Naive B cell (primary cell): Measurements from ENCODE around the gene SPATA31C1. TPM values are rescaled to one million over a fixed set of nuclear protein-coding genes. Genes with fewer than 3 reads are reported as not detected.
A peak's percentile ranks its signal among the peaks of the same experiment; 100 is the strongest.
"Not testable (repeated sequence)": the region's sequence is repeated elsewhere in the genome, so short reads cannot be mapped to it uniquely, and the experiment has no call there.

ENCODE experiments used
- ATAC-seq, 2 donors: fragments of 150-1000 bp; cut with Tn5 transposase; 2 replicates each; pipeline ENCODE4 v1.10.0; 2021; ENCODE audit warnings: low read depth in 2 of 2, mild to moderate bottlenecking in 2 of 2, moderate library complexity in 2 of 2
- DNase-seq: peaks from one replicate; pipeline ENCODE4 v3.0.0; 2022
- H3K27ac Mint-ChIP-seq, 6 donors: one replicate each; pipeline ENCODE4 v1.8.0; 2020 to 2022; ENCODE audit warnings: mild to moderate bottlenecking in 6 of 6, mixed read lengths in 6 of 6, moderate library complexity in 5 of 6, inconsistent platforms in 2 of 6
- H3K27me3 Mint-ChIP-seq, 3 donors: one replicate each; pipeline ENCODE4 v1.8.0; 2021 to 2022; ENCODE audit warnings: mixed read lengths in 3 of 3, mild to moderate bottlenecking in 1 of 3
- H3K36me3 Mint-ChIP-seq, 2 donors: one replicate each; pipeline ENCODE4 v1.8.0; 2020 to 2022; ENCODE audit warnings: mixed read lengths in 2 of 2, inconsistent platforms in 1 of 2, mild to moderate bottlenecking in 1 of 2
- H3K4me1 Mint-ChIP-seq, 3 donors: one replicate each; pipeline ENCODE4 v1.8.0; 2020 to 2022; ENCODE audit warnings: mixed read lengths in 3 of 3, inconsistent platforms in 1 of 3, mild to moderate bottlenecking in 1 of 3, moderate library complexity in 1 of 3
- H3K4me3 Mint-ChIP-seq, 8 donors: one replicate each; pipeline ENCODE4 v1.8.0; 2020 to 2022; ENCODE audit warnings: mild to moderate bottlenecking in 8 of 8, mixed read lengths in 8 of 8, moderate library complexity in 8 of 8, inconsistent platforms in 2 of 8
- H3K9me3 Mint-ChIP-seq, 7 donors: one replicate each; pipeline ENCODE4 v1.8.0; 2020 to 2022; ENCODE audit warnings: mixed read lengths in 7 of 7, mild to moderate bottlenecking in 5 of 7, inconsistent platforms in 2 of 7, moderate library complexity in 1 of 7
- polyA plus RNA-seq, 6 donors: library from polyadenylated mRNA; unstranded; fragments of 300-500 nt; fragmentation: Illumina TruSeq; gene quantifications; one replicate each; pipeline ENCODE4 v1.2.3, GENCODE V29; 2021; ENCODE audit warnings: low read depth in 6 of 6

The SPATA31C1 gene
- polyA plus RNA-seq, 6 donors from 2014 or later, result not detected

DNA sequence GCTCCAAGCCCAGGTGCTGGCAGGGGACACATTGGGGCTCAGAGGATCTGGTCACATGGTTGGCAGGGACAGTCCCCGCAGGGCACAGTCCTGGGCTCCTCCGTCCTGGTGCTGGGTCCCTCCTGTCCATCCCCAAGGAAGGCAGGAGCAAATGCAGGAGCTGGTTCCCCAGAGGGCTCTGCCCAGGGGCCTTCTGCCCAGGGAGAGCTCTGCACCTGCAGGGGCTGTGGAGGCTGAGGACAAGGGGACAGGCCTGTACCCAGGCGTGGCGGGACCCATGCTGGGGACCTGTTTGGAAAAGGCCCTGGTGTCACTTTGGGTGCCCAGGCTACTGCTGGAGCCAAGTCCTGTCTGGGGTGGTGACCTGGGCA is 27.9 kb upstream of the SPATA31C1 start:
- H3K4me3 Mint-ChIP-seq, result no peak overlapping the region
- DNase-seq, result no peak
- H3K36me3 Mint-ChIP-seq, result no peaks in the 10 kb centered on the region
- peaks cover 0 to 12% (median 2%) of the 10 kb centered on the region in 3 donors for H3K27me3 Mint-ChIP-seq
- H3K4me1 Mint-ChIP-seq, result peaks cover 0 to 4% (median 0%) of the 10 kb centered on the region in 3 donors
- no peak for ATAC-seq
- no peak overlapping the region for H3K27ac Mint-ChIP-seq
- peaks cover 0 to 9% (median 0%) of the 10 kb centered on the region in 7 donors for H3K9me3 Mint-ChIP-seq

DNA sequence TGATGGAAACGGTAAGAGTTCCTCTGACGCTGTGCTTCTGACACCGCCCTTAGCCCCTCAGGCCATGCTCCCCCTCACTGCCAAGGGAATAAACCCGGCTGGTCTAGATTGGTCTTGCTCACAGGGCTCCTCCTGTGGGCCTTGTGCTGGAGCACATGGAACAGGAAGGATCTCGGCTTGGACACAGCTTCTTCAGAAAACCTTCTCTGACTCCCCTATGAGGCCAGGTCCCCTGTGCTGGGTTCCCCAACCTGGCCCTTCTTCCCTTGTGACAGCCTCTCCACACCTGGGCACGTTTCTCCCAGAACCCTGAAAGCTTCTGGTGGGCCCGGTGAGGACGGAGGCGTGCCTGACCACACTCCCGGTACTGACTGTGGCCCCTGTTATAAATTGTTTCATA is 26.9 kb upstream of the SPATA31C1 start:
- no peaks in the 10 kb centered on the region for H3K36me3 Mint-ChIP-seq
- DNase-seq, result no peak
- H3K27ac Mint-ChIP-seq, result no peak overlapping the region
- ATAC-seq, result no peak
- peaks cover 0 to 11% (median 2%) of the 10 kb centered on the region in 7 donors for H3K9me3 Mint-ChIP-seq
- H3K4me1 Mint-ChIP-seq, result peaks cover 0 to 4% (median 0%) of the 10 kb centered on the region in 3 donors
- peaks cover 0 to 17% (median 3%) of the 10 kb centered on the region in 3 donors for H3K27me3 Mint-ChIP-seq
- H3K4me3 Mint-ChIP-seq, result no peak overlapping the region

DNA sequence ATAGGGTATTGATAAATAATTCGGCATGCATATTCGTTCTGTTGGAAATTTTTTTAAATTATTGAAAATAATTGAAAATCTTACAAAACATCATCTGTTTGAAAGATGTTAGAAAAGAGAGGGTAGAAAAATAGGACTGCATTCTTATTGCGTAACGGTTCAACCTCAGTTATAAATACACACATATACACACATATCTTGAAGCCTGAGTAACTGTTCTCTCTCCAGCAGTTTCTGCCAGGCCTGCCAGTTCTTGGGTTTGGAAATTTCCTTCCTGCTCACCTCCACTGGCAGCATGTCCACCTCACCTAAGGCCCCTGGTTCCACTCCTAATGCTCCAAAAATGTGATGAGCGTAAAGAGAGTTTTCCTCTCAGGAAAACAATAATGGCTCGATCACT is 26.0 kb upstream of the SPATA31C1 start:
- Mint-ChIP-seq H3K4me3 (no peak overlapping the region), H3K27me3 (peaks cover 0 to 22% (median 3%) of the 10 kb centered on the region in 3 donors), H3K9me3 (peaks cover 0 to 16% (median 2%) of the 10 kb centered on the region in 7 donors), H3K36me3 (no peaks in the 10 kb centered on the region), H3K4me1 (peaks cover 0 to 4% (median 0%) of the 10 kb centered on the region in 3 donors), H3K27ac (no peak overlapping the region)
- DNase-seq (no peak), ATAC-seq (no peak)

DNA sequence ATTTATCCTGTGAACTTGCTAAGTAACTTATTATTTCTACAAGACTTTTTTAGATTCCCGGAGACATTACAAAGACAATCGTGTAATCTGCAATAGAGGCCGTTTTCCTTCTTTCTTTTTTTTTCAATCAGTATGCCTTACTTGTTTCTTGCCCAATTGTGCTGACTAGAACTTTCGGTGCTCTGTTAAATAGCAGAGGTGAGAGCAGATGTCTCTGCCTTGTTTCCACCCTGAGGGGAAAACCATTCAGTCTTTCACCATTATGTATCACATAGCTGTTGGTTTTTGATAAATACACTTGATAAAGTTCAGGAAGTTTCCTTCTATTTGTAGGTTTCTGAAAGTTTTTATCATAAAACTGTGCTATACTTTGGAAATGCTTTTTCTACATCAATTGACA is 24.8 kb upstream of the SPATA31C1 start:
- ATAC-seq, result no peak
- H3K27me3 Mint-ChIP-seq, result peaks cover 0 to 27% (median 7%) of the 10 kb centered on the region in 3 donors
- H3K9me3 Mint-ChIP-seq, result peaks cover 2 to 27% (median 4%) of the 10 kb centered on the region in 7 donors
- peaks cover 0 to 2% (median 0%) of the 10 kb centered on the region in 3 donors for H3K4me1 Mint-ChIP-seq
- H3K27ac Mint-ChIP-seq, result no peak overlapping the region
- H3K36me3 Mint-ChIP-seq, result no peaks in the 10 kb centered on the region
- no peak for DNase-seq
- H3K4me3 Mint-ChIP-seq, result no peak overlapping the region

DNA sequence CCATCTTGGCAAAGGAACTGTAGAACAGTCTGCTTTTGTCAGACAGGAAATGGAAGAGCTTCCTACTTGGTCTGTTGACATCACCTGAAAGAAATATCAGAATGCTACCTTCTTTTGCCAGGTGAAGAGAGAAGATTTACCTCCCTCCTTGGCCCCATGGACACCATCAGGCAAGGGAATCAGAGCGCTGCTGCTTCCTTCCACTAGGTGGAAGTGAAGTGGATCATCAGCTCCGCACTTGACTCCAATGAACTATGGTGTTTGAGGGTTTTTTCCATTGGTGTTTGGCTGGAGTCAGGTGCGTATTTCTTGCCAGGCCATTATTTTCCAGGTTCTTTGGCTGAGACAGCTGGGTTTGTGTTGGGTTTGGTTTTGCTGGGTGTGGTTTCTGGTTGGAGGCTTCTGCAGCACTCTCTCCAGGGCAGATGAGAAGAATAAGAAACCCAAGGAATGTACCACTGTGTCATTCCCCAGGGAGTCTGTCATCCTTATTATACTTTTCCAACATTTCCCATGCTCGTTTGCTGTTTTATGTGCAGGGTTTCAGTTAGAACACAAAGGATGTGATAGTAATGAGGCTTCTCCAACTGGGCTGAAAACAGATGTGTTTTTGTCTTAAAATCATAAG is 22.6 kb upstream of the SPATA31C1 start:
- Mint-ChIP-seq H3K27ac (no peak overlapping the region), H3K4me1 (no peaks in the 10 kb centered on the region), H3K9me3 (peaks cover 2 to 36% (median 9%) of the 10 kb centered on the region in 7 donors), H3K36me3 (no peaks in the 10 kb centered on the region), H3K4me3 (no peak overlapping the region), H3K27me3 (peaks cover 0 to 29% (median 13%) of the 10 kb centered on the region in 3 donors)
- ATAC-seq (no peak), DNase-seq (no peak)

DNA sequence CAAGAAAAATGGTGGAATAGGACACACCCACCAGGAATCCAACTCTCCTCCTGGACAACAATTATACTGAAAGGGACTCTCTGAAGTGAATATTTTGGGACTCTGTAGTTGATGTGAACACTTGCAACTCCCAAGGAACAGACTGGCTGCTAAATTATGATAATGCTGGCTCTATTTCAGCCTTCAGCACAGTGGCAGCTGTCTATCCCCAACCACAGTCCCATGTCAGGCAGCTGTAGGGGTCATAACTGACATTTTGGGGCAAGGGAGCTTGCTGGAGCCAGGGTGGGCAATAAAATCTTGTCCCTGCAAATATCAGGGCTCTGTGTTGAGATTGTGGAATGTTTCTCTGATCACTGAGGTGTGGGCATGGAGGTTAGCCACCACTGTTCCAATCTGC is 20.9 kb upstream of the SPATA31C1 start:
- no peak overlapping the region for H3K27ac Mint-ChIP-seq

DNA sequence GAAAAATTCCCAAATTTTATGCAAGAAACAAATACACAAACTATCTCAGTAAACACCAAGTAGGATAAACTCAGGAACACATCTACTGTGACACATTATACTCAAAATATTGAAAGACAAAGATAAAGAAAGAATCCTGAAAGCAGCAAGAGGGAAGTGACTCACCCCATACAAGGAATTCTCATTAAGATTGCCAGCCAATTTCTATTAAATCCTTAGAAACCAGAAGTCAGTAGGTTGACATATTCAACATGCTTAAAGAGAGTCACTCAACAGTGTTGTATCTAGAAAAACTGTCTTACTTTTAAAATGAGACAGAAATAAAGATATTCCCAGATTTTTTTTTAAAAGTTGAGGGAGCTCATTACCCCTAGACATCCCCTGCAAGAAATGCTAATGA is 19.6 kb upstream of the SPATA31C1 start:
- H3K27me3 Mint-ChIP-seq, result peaks cover 0 to 29% (median 13%) of the 10 kb centered on the region in 3 donors
- H3K4me1 Mint-ChIP-seq, result no peaks in the 10 kb centered on the region
- peaks cover 8 to 54% (median 17%) of the 10 kb centered on the region in 7 donors for H3K9me3 Mint-ChIP-seq
- ATAC-seq, result no peak
- peaks cover 0 to 13% of the 10 kb centered on the region in 2 donors for H3K36me3 Mint-ChIP-seq
- H3K4me3 Mint-ChIP-seq, result no peak overlapping the region
- no peak for DNase-seq
- H3K27ac Mint-ChIP-seq, result no peak overlapping the region

More for the DNA sequence above, 20.9 kb upstream of the SPATA31C1 start:
- peaks cover 6 to 45% (median 15%) of the 10 kb centered on the region in 7 donors for H3K9me3 Mint-ChIP-seq
- DNase-seq, result no peak
- H3K36me3 Mint-ChIP-seq, result peaks cover 0 to 9% of the 10 kb centered on the region in 2 donors
- H3K4me1 Mint-ChIP-seq, result no peaks in the 10 kb centered on the region
- H3K4me3 Mint-ChIP-seq, result no peak overlapping the region
- ATAC-seq, result no peak
- peaks cover 0 to 29% (median 13%) of the 10 kb centered on the region in 3 donors for H3K27me3 Mint-ChIP-seq

DNA sequence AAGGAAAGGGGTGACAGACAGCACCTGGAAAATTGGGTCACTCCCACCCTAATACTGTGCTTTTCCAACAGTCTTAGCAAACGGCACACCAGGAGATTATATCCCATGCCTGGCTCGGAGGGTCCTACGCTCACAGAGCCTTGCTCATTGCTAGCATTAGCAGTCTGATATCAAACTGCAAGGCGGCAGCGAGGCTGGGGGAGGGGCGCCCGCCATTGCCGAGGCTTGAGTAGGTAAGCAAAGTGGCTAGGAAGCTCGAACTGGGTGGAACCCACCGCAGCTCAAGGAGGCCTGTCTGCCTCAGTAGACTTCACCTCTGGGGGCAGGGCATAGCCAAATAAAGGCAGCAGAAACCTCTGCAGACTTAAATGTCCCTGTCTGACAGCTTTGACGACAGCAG is 15.4 kb upstream of the SPATA31C1 start:
- not testable (repeated sequence) for H3K4me3 Mint-ChIP-seq, H3K4me1 Mint-ChIP-seq, H3K27ac Mint-ChIP-seq, ATAC-seq, DNase-seq
- H3K9me3 Mint-ChIP-seq, result peaks cover 16 to 50% (median 28%) of the 10 kb centered on the region in 7 donors
- peaks cover 0 to 13% of the 10 kb centered on the region in 2 donors for H3K36me3 Mint-ChIP-seq
- peaks cover 0 to 19% (median 10%) of the 10 kb centered on the region in 3 donors for H3K27me3 Mint-ChIP-seq

DNA sequence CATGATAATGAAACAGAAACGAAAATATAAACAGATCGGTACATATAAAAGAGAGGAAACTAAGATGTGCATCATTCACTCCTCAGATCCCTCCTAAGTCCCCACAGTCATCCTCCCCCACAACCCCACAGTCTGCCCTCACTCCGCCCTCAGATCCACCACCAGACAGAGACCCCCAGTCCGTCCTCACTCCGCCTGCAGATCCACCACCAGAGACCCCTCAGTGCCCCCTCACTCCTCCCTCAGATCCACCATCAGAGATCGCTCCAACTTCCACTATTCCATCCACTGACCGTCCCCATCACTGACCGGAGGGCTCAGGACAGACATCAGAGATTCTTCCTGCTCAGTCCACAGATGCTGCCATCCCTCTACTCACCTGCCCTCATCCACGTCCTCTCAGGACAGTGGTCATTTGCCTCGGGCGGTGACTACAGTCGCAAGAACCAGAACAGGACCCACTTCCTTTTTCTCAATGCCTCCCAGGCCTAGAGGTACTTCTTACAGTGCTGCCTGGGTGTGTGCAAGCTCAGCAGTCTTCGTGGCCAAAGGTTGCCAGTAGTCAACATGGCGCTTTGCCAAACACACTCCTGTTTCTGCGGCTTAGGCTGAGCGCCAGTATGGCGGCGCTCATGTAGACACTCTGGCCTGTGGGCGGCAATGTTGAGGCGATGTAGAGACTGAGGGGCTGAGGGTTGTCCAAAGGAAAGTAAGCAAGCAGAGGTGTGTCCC is 8.3 kb upstream of the SPATA31C1 start:
- H3K27ac Mint-ChIP-seq, result no peak overlapping the region

DNA sequence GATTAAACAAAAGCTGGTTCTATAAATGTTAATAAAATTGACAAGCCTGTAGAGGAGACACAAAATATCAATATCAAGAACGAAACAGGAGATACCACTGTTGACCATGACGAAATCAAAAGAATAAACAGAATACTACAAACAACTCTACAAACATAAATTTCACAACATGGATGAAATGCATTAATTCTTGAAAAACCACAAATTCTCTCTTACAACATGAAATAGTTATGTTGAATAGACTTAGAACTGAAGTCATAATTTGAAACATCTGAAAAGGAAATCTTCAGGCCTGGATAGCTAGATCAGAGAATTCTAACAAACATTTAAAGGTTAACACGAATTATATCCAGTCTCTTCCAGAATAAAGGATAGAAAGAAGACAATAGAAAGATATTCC is 6.9 kb upstream of the SPATA31C1 start:
- H3K4me1 Mint-ChIP-seq, result no peaks in the 10 kb centered on the region
- H3K27ac Mint-ChIP-seq, result no peak overlapping the region
- DNase-seq (no peak), ATAC-seq (no peak)
- H3K4me3 Mint-ChIP-seq, result no peak overlapping the region
- no peaks in the 10 kb centered on the region for H3K36me3 Mint-ChIP-seq
- H3K9me3 Mint-ChIP-seq, result peaks cover 3 to 13% (median 7%) of the 10 kb centered on the region in 7 donors
- peaks cover 0 to 7% (median 7%) of the 10 kb centered on the region in 3 donors for H3K27me3 Mint-ChIP-seq

More for the DNA sequence above, 8.3 kb upstream of the SPATA31C1 start:
- DNase-seq, result no peak
- H3K27me3 Mint-ChIP-seq, result peaks cover 0 to 13% (median 7%) of the 10 kb centered on the region in 3 donors
- peak; percentile 49 to 58 for ATAC-seq
- H3K4me1 Mint-ChIP-seq, result no peaks in the 10 kb centered on the region
- peaks cover 8 to 13% (median 10%) of the 10 kb centered on the region in 7 donors for H3K9me3 Mint-ChIP-seq
- H3K4me3 Mint-ChIP-seq, result no peak overlapping the region
- no peaks in the 10 kb centered on the region for H3K36me3 Mint-ChIP-seq

DNA sequence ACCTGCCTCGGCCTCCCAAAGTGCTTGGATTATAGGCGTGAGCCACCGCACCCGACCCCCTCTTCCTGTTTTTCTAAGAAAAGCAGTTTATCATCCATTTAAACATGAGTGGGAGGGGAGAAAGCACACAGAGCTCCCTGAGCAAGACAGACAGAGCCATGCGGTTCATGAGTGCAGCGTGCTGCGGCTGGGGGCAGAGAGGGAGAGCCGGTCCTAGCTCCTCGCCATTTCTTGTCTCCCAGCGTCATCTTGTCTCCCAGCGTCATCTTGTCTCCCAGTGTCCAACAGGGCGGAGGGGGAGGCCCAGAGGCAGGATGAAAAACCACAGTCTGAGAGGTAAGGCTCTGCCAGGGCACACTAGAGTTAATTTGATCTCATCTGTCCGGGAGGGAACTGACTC is 1.3 kb downstream of the SPATA31C1 start:
- not testable (repeated sequence) for ATAC-seq, H3K4me1 Mint-ChIP-seq, DNase-seq

DNA sequence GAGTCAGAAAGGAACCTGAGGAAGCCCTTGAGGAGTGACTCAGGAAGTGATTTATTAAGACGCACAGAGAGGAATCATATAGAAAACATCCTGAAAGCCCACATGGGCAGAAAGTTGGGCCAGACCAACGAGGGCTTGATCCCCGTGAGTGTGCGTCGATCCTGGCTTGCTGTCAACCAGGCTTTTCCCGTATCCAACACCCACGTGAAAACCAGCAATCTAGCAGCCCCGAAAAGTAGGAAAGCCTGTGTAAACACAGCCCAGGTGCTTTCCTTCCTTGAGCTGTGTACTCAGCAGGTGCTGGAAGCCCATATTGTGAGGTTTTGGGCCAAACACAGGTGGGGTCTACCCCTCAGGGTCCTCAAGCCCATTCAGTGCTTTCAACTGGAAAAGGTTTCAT is 3.8 kb downstream of the SPATA31C1 start:
- ATAC-seq, H3K27ac Mint-ChIP-seq, DNase-seq, H3K4me3 Mint-ChIP-seq, H3K36me3 Mint-ChIP-seq, H3K9me3 Mint-ChIP-seq, H3K4me1 Mint-ChIP-seq, H3K27me3 Mint-ChIP-seq: not testable (repeated sequence)

More for the DNA sequence above, 1.3 kb downstream of the SPATA31C1 start:
- not testable (repeated sequence) for H3K27ac Mint-ChIP-seq, H3K36me3 Mint-ChIP-seq, H3K27me3 Mint-ChIP-seq, H3K4me3 Mint-ChIP-seq, H3K9me3 Mint-ChIP-seq

DNA sequence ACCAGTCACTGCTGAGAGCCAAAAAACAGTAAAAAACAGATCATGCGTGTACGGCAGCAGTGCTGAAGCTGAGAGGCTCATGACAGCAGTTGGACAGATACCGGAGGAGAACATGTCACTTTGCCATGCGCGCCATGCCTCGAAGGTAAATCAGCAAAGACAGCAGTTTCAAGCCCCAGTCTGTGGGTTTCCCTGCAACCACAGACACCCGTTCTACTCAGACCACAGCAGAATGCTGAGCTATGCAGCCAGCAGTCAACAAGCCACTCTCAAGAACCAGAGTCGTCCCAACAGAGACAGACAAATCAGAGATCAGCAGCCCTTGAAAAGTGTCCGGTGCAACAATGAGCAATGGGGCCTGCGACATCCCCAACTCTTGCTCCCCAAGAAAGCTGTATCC is 5.2 kb downstream of the SPATA31C1 start:
- H3K27me3 Mint-ChIP-seq, DNase-seq, H3K36me3 Mint-ChIP-seq, H3K4me3 Mint-ChIP-seq, ATAC-seq, H3K4me1 Mint-ChIP-seq, H3K27ac Mint-ChIP-seq, H3K9me3 Mint-ChIP-seq: not testable (repeated sequence)

DNA sequence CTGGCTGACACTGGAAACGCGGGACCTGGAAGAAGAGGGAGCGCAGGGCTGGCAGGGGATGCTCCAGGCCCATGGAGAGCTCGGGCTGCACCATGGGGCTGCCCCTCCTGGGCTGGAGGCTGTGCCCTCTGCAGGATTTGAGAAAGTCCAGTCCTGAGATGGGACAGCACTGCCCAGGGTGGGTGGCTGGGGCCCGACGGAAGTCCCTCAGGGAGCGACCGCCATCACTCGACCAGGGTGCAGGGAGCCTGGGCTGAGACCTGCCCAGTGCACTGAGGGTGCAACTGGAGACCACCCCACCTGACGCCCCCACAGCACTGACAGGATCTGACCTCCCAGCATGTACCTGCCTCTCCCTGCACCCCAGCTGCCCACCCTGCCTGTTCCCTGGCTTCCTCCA is 7.1 kb downstream of the SPATA31C1 start:
- H3K9me3 Mint-ChIP-seq, H3K4me3 Mint-ChIP-seq: not testable (repeated sequence)
- peak overlapping the region in 1 of 6 donors; percentile 33 for H3K27ac Mint-ChIP-seq

More for the DNA sequence above, 7.1 kb downstream of the SPATA31C1 start:
- DNase-seq, ATAC-seq, H3K36me3 Mint-ChIP-seq, H3K27me3 Mint-ChIP-seq, H3K4me1 Mint-ChIP-seq: not testable (repeated sequence)
